ENCODE measurements around the gene HS3ST4. TPM values are rescaled to one million over a fixed set of nuclear protein-coding genes. Genes with fewer than 3 reads are reported as not detected.

HS3ST4 gene
- total and polyA plus RNA-seq, 2 experiments from 2014 or later = not detected

GRCh38 chr16:25952983-25953382 lies 261.2 kb downstream of the HS3ST4 start:
- H3K4me3 ChIP-seq = no peak overlapping the region
- H3K36me3 ChIP-seq (ENCODE audit: low read depth) = no peaks in the 10 kb centered on the region
- WGBS, 2 experiments (ENCODE audit: low coverage in 1 of 2, low lambda C conversion rate in 2 of 2, missing lambda C conversion rate in 2 of 2) = 9 to 14% methylated on average over 3 of the region's 3 CpGs
- H3F3A ChIP-seq (ENCODE audit: insufficient read depth) = no peaks in the 10 kb centered on the region
- H3K9ac ChIP-seq = no peak overlapping the region
- no peak overlapping the region for H2AFZ ChIP-seq
- no peaks in the 10 kb centered on the region for H3K9me3 ChIP-seq (ENCODE audit: low read depth)
- no peaks in the 10 kb centered on the region for H3K9me2 ChIP-seq (ENCODE audit: insufficient read depth)
- H3K4me2 ChIP-seq (ENCODE audit: unreplicated experiment) = no peak overlapping the region
- no peaks in the 10 kb centered on the region for H3K4me1 ChIP-seq (ENCODE audit: insufficient read depth)
- no peaks in the 10 kb centered on the region for H3K27me3 ChIP-seq (replicated peaks; ENCODE audit: insufficient read depth)
- no peak overlapping the region for H3K27ac ChIP-seq
- no peaks in the 10 kb centered on the region for H3K79me2 ChIP-seq (ENCODE audit: insufficient read depth)
- no peaks in the 10 kb centered on the region for H4K20me1 ChIP-seq (ENCODE audit: insufficient read depth)
- no peak for DNase-seq
- in situ Hi-C loops (cut with MboI) = no loop called here
- no peak for TF ChIP-seq EZH2 (IDR thresholded peaks at IDR 0.05; ENCODE audit: insufficient read depth, poor library complexity, severe bottlenecking)
- no peak for TF ChIP-seq EZH2phosphoT487 (IDR thresholded peaks at IDR 0.05; ENCODE audit: insufficient read depth, low read depth)

GRCh38 chr16:25957707-25958106 lies 265.9 kb downstream of the HS3ST4 start:
- Histone ChIP-seq H3K9ac (no peak overlapping the region), H3K27ac (no peak overlapping the region), H3F3A (ENCODE audit: insufficient read depth) (no peaks in the 10 kb centered on the region), H3K79me2 (ENCODE audit: insufficient read depth) (no peaks in the 10 kb centered on the region), H3K4me2 (ENCODE audit: unreplicated experiment) (no peak overlapping the region), H3K9me2 (ENCODE audit: insufficient read depth) (no peaks in the 10 kb centered on the region), H3K27me3 (replicated peaks; ENCODE audit: insufficient read depth) (no peaks in the 10 kb centered on the region), H4K20me1 (ENCODE audit: insufficient read depth) (no peaks in the 10 kb centered on the region), H3K36me3 (ENCODE audit: low read depth) (no peaks in the 10 kb centered on the region), H3K9me3 (ENCODE audit: low read depth) (no peaks in the 10 kb centered on the region), H2AFZ (no peak overlapping the region), H3K4me3 (no peak overlapping the region), H3K4me1 (ENCODE audit: insufficient read depth) (no peaks in the 10 kb centered on the region)
- WGBS, 2 experiments (ENCODE audit: low coverage in 1 of 2, low lambda C conversion rate in 2 of 2, missing lambda C conversion rate in 2 of 2) = 7 to 24% methylated on average over 2 of the region's 2 CpGs
- in situ Hi-C loops (cut with MboI) = no loop called here
- TF ChIP-seq EZH2phosphoT487 (IDR thresholded peaks at IDR 0.05; ENCODE audit: insufficient read depth, low read depth) = no peak
- no peak for TF ChIP-seq EZH2 (IDR thresholded peaks at IDR 0.05; ENCODE audit: insufficient read depth, poor library complexity, severe bottlenecking)
- no peak for DNase-seq

GRCh38 chr16:25959221-25959620 lies 267.5 kb downstream of the HS3ST4 start:
- Histone ChIP-seq H3K4me1 (ENCODE audit: insufficient read depth) (no peaks in the 10 kb centered on the region), H3K36me3 (ENCODE audit: low read depth) (no peaks in the 10 kb centered on the region), H3K27ac (no peak overlapping the region), H3K4me3 (no peak overlapping the region), H3K79me2 (ENCODE audit: insufficient read depth) (no peaks in the 10 kb centered on the region), H4K20me1 (ENCODE audit: insufficient read depth) (no peaks in the 10 kb centered on the region), H3F3A (ENCODE audit: insufficient read depth) (no peaks in the 10 kb centered on the region), H3K9me3 (ENCODE audit: low read depth) (no peaks in the 10 kb centered on the region), H3K4me2 (ENCODE audit: unreplicated experiment) (no peak overlapping the region), H3K9ac (no peak overlapping the region), H3K9me2 (ENCODE audit: insufficient read depth) (no peaks in the 10 kb centered on the region), H3K27me3 (replicated peaks; ENCODE audit: insufficient read depth) (no peaks in the 10 kb centered on the region), H2AFZ (no peak overlapping the region)
- WGBS, 2 experiments (ENCODE audit: low coverage in 1 of 2, low lambda C conversion rate in 2 of 2, missing lambda C conversion rate in 2 of 2) = 25 to 33% methylated on average over 2 of the region's 2 CpGs
- in situ Hi-C loops (cut with MboI) = no loop called here
- no peak for DNase-seq
- no peak for TF ChIP-seq EZH2 (IDR thresholded peaks at IDR 0.05; ENCODE audit: insufficient read depth, poor library complexity, severe bottlenecking)
- TF ChIP-seq EZH2phosphoT487 (IDR thresholded peaks at IDR 0.05; ENCODE audit: insufficient read depth, low read depth) = no peak

- Histone ChIP-seq H2AFZ (no peak overlapping the region), H3K9ac (no peak overlapping the region), H3F3A (ENCODE audit: insufficient read depth) (no peaks in the 10 kb centered on the region), H3K27me3 (replicated peaks; ENCODE audit: insufficient read depth) (no peaks in the 10 kb centered on the region), H3K9me3 (ENCODE audit: low read depth) (no peaks in the 10 kb centered on the region), H3K36me3 (ENCODE audit: low read depth) (no peaks in the 10 kb centered on the region), H3K79me2 (ENCODE audit: insufficient read depth) (no peaks in the 10 kb centered on the region), H3K4me3 (no peak overlapping the region), H3K9me2 (ENCODE audit: insufficient read depth) (no peaks in the 10 kb centered on the region), H3K4me1 (ENCODE audit: insufficient read depth) (no peaks in the 10 kb centered on the region), H4K20me1 (ENCODE audit: insufficient read depth) (no peaks in the 10 kb centered on the region), H3K4me2 (ENCODE audit: unreplicated experiment) (no peak overlapping the region), H3K27ac (no peak overlapping the region)
- in situ Hi-C loops (cut with MboI) = no loop called here
- TF ChIP-seq EZH2 (IDR thresholded peaks at IDR 0.05; ENCODE audit: insufficient read depth, poor library complexity, severe bottlenecking) (no peak), EZH2phosphoT487 (IDR thresholded peaks at IDR 0.05; ENCODE audit: insufficient read depth, low read depth) (no peak)
- WGBS, 2 experiments (ENCODE audit: low coverage in 1 of 2, low lambda C conversion rate in 2 of 2, missing lambda C conversion rate in 2 of 2) = 0 to 15% methylated on average over 1 of the region's 1 CpG
- no peak for DNase-seq
Observed at GRCh38 chr16:25966172-25967097, 274.7 kb downstream of the HS3ST4 start.
